HG03442 (cell line): ENCODE results near the gene HDHD5.

Experiments used
- ATAC-seq: cut with Tn5 transposase; IDR thresholded peaks from one replicate; pipeline ENCODE4 v1.9.1; 2021; ENCODE audit warnings: mild to moderate bottlenecking, moderate library complexity; ENCODE audit not compliant: unreplicated experiment

Gene HDHD5

GRCh38 chr22:17108256-17109112 is 50.6 kb downstream of the HDHD5 start:
- no peak for ATAC-seq

GRCh38 chr22:17107547-17107810 is 51.6 kb downstream of the HDHD5 start:
- ATAC-seq = no peak

- no peak for ATAC-seq
Measured at GRCh38 chr22:17106785-17107546, 52.1 kb downstream of the HDHD5 start.

GRCh38 chr22:17106161-17106784 is 52.8 kb downstream of the HDHD5 start:
- no peak for ATAC-seq

GRCh38 chr22:17105143-17106129 is 53.6 kb downstream of the HDHD5 start:
- no peak for ATAC-seq

GRCh38 chr22:17104336-17104935 is 54.6 kb downstream of the HDHD5 start:
- ATAC-seq = no peak

GRCh38 chr22:17103351-17103750 is 55.7 kb downstream of the HDHD5 start:
- ATAC-seq = no peak

- no peak for ATAC-seq
Measured at GRCh38 chr22:17102297-17102667, 56.8 kb downstream of the HDHD5 start.

GRCh38 chr22:17101475-17102296 is 57.4 kb downstream of the HDHD5 start:
- no peak for ATAC-seq

- ATAC-seq = no peak
Measured at GRCh38 chr22:17100621-17101020, 58.5 kb downstream of the HDHD5 start.

- no peak for ATAC-seq
Measured at GRCh38 chr22:17098379-17098819, 60.7 kb downstream of the HDHD5 start.

GRCh38 chr22:17097701-17098100 is 61.4 kb downstream of the HDHD5 start:
- no peak for ATAC-seq

GRCh38 chr22:17097062-17097461 is 62.0 kb downstream of the HDHD5 start:
- no peak for ATAC-seq

GRCh38 chr22:17096071-17096470 is 63.0 kb downstream of the HDHD5 start:
- no peak for ATAC-seq

GRCh38 chr22:17095538-17095937 is 63.5 kb downstream of the HDHD5 start:
- ATAC-seq = no peak

- no peak for ATAC-seq
Measured at GRCh38 chr22:17093081-17093480, 66.0 kb downstream of the HDHD5 start.

GRCh38 chr22:17091851-17092250 is 67.2 kb downstream of the HDHD5 start:
- ATAC-seq = no peak

GRCh38 chr22:17090550-17090949 is 68.5 kb downstream of the HDHD5 start:
- no peak for ATAC-seq
